Upper lobe of right lung (tissue), 1 donor: ENCODE measurements around the gene BABAM2. TPM values are rescaled to one million over a fixed set of nuclear protein-coding genes. Genes with fewer than 3 reads are reported as not detected.

Experiments
- ATAC-seq: fragments of 200-7000 bp; cut with Tn5 transposase; one replicate; pipeline ENCODE4 v1.9.1; 2020; ENCODE audit warnings: mild to moderate bottlenecking, moderate library complexity
- DNase-seq: peaks from one replicate; pipeline ENCODE4 v3.0.0-alpha.2; 2020
- H3K27ac ChIP-seq: fragments of 200-600 bp; one replicate; pipeline ENCODE4 v1.8.0; 2022
- H3K27me3 ChIP-seq: fragments of 200-600 bp; one replicate; pipeline ENCODE4 v1.8.0; 2022; ENCODE audit warnings: mild to moderate bottlenecking
- H3K36me3 ChIP-seq: fragments of 200-600 bp; one replicate; pipeline ENCODE4 v1.8.0; 2022
- H3K4me1 ChIP-seq: fragments of 200-600 bp; one replicate; pipeline ENCODE4 v1.8.0; 2022
- H3K4me3 ChIP-seq: fragments of 200-600 bp; one replicate; pipeline ENCODE4 v1.8.0; 2022; ENCODE audit warnings: mild to moderate bottlenecking
- H3K9me3 ChIP-seq: fragments of 200-600 bp; one replicate; pipeline ENCODE4 v1.8.0; 2022
- intact Hi-C: fragments of 100-400 bp; cut with DNase I; formaldehyde crosslinking; loops from one replicate; pipeline ENCODE4 v1.11.0; 2022
- total RNA-seq: library from RNA; stranded (reverse); fragmentation: NEBNext Ultra II Directional; extraction: Animal tissue kit (Norgen Biotek cat#: 25700); gene quantifications from one replicate; pipeline ENCODE4 v1.2.1, GENCODE V29; 2021
- TF ChIP-seq, protein P1 (sequence below): fragments of 200-600 bp; IDR thresholded peaks from one replicate; pipeline ENCODE4 v1.8.0; 2022; ENCODE audit warnings: antibody characterized with exemption
- donor health status: DM: no; HTN: yes; CAD: no; lungs with severe emphysema.

The BABAM2 gene
- total RNA-seq, 1 donor from 2014 or later = 36.2 TPM

DNA sequence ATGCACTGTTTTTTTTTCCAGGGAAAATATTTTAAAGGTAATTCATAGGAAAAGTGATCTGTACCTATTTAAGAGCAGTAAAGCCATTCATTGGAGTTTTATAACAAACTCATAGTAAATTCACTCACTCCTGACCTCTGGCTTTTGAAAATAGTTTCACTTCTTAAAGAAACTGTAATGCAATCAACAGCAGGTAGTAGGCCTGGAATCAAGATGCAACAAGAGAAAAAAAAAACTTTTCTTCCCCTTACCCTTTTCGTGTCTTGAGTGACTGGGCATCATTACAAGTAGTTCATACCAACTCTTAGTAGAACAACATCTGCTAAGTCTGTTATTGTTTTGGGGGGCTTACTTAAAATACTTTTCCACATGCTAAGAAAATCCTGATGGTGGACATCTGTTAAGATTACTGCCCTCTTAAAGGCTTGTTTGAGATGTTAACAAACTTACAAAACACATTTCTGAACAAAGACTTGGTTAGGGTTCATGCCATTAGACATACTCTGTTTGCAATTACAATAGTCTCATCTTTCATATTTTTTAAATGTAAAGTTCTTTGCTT is 338.0 kb downstream of the BABAM2 start:
- no peaks in the 10 kb centered on the region for H3K27me3 ChIP-seq
- peaks cover 14% of the 10 kb centered on the region for H3K4me1 ChIP-seq
- H3K27ac ChIP-seq = no peak overlapping the region

GRCh38 chr2:28231110-28231631 is 340.6 kb downstream of the BABAM2 start:
- Histone ChIP-seq H3K27me3 (no peaks in the 10 kb centered on the region), H3K4me3 (no peak overlapping the region), H3K9me3 (no peaks in the 10 kb centered on the region), H3K27ac (no peak overlapping the region), H3K4me1 (no peaks in the 10 kb centered on the region), H3K36me3 (no peaks in the 10 kb centered on the region)
- intact Hi-C loops = no loop called here
- DNase-seq = no peak
- TF ChIP-seq, protein P1, sequence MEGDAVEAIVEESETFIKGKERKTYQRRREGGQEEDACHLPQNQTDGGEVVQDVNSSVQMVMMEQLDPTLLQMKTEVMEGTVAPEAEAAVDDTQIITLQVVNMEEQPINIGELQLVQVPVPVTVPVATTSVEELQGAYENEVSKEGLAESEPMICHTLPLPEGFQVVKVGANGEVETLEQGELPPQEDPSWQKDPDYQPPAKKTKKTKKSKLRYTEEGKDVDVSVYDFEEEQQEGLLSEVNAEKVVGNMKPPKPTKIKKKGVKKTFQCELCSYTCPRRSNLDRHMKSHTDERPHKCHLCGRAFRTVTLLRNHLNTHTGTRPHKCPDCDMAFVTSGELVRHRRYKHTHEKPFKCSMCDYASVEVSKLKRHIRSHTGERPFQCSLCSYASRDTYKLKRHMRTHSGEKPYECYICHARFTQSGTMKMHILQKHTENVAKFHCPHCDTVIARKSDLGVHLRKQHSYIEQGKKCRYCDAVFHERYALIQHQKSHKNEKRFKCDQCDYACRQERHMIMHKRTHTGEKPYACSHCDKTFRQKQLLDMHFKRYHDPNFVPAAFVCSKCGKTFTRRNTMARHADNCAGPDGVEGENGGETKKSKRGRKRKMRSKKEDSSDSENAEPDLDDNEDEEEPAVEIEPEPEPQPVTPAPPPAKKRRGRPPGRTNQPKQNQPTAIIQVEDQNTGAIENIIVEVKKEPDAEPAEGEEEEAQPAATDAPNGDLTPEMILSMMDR = no peak
- ATAC-seq = no peak

More for the DNA sequence above, 338.0 kb downstream of the BABAM2 start:
- H3K36me3 ChIP-seq = no peaks in the 10 kb centered on the region
- no peak for DNase-seq
- H3K9me3 ChIP-seq = no peaks in the 10 kb centered on the region
- intact Hi-C loops = no loop called here
- TF ChIP-seq, protein P1 = no peak
- ATAC-seq = no peak
- H3K4me3 ChIP-seq = no peak overlapping the region

DNA sequence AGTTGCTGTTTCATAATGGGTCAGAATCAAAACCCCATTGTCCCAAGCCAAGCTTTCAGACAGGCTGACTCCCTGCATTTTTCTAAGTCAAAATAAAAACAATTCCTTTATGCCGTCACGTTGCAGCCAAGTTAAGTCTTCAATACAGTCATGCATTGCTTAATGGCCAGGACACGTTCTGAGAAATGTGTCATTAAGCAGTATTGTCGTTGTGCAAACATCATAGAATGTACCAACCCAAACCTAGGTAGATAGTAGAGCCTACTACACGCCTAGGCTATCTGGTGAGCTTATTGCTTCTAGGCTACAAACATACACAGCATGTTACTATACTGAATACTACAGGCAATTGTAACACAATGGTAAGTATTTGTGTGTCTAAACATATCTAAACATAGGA is 341.8 kb downstream of the BABAM2 start:
- Histone ChIP-seq H3K4me3 (no peak overlapping the region), H3K9me3 (no peaks in the 10 kb centered on the region), H3K27ac (no peak overlapping the region), H3K4me1 (no peaks in the 10 kb centered on the region), H3K36me3 (peaks cover 2% of the 10 kb centered on the region), H3K27me3 (no peaks in the 10 kb centered on the region)
- intact Hi-C loops = no loop called here
- DNase-seq (no peak), ATAC-seq (no peak)
- TF ChIP-seq, protein P1 = no peak

- no peaks in the 10 kb centered on the region for H3K4me1 ChIP-seq
- H3K4me3 ChIP-seq = no peak overlapping the region
- no peaks in the 10 kb centered on the region for H3K27me3 ChIP-seq
- TF ChIP-seq, protein P1 = no peak
- intact Hi-C loops = no loop called here
- ATAC-seq (peak; percentile 74), DNase-seq (no peak)
- H3K36me3 ChIP-seq = peaks cover 6% of the 10 kb centered on the region
- H3K9me3 ChIP-seq = no peaks in the 10 kb centered on the region
- no peak overlapping the region for H3K27ac ChIP-seq
Observed at GRCh38 chr2:28233164-28233676, 342.7 kb downstream of the BABAM2 start.

DNA sequence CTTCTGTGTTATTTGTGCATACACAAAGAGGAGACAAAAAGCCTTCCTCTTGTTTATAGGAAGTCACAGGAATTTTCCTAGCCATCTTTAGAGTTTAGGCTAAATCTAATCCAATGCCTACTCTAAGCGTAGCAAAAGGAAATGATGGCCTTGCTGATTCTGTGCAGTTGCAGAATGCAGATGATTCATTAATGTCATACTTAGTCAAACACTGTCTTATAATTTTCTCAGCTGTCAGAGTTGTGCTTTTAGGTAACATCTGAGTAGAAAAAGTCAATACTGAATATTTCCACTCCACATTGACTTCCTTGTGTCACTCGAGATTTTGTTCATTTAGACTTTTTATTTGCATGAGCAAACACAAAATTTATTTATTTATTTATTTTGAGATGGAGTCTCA is 344.3 kb downstream of the BABAM2 start:
- Histone ChIP-seq H3K27me3 (no peaks in the 10 kb centered on the region), H3K36me3 (peaks cover 6% of the 10 kb centered on the region), H3K27ac (no peak overlapping the region), H3K4me3 (no peak overlapping the region), H3K9me3 (no peaks in the 10 kb centered on the region), H3K4me1 (no peaks in the 10 kb centered on the region)
- DNase-seq = no peak
- TF ChIP-seq, protein P1 = no peak
- ATAC-seq = no peak
- intact Hi-C loops = no loop called here
